CD4-positive, alpha-beta T cell treated with Interleukin-12 subunit alpha and Interleukin-12 subunit beta, for 1 hour (primary cell): ENCODE data around the gene CERT1.
"Not testable (repeated sequence)": the region's sequence is repeated elsewhere in the genome, so short reads cannot be mapped to it uniquely, and the experiment has no call there.

Experiments
- DNase-seq: peaks from one replicate; pipeline ENCODE4 v3.0.0-alpha.2; 2020

CERT1 gene

GRCh38 chr5:75523275-75523674 is 11.8 kb upstream of the CERT1 start:
- no peak for DNase-seq

- DNase-seq, result no peak
These were observed 11.1 kb upstream of the CERT1 start for GRCh38 chr5:75522542-75522941.

- DNase-seq, result no peak
These were observed 10.6 kb upstream of the CERT1 start for GRCh38 chr5:75522025-75522424.

GRCh38 chr5:75521195-75521594 is 9.8 kb upstream of the CERT1 start:
- DNase-seq, result no peak

- DNase-seq, result no peak
These were observed 8.3 kb upstream of the CERT1 start for GRCh38 chr5:75519761-75520160.

GRCh38 chr5:75514323-75514722 is 2.9 kb upstream of the CERT1 start:
- no peak for DNase-seq

- no peak for DNase-seq
These were observed 2.4 kb upstream of the CERT1 start for GRCh38 chr5:75513841-75514240.

GRCh38 chr5:75512383-75513074 is 1.1 kb upstream of the CERT1 start:
- DNase-seq, result no peak

GRCh38 chr5:75510836-75511434 is 494 bp downstream of the CERT1 start:
- DNase-seq, result peak; percentile 57

- peak; percentile 2 for DNase-seq
These were observed 1.0 kb downstream of the CERT1 start for GRCh38 chr5:75510417-75510835.

- no peak for DNase-seq
These were observed 1.5 kb downstream of the CERT1 start for GRCh38 chr5:75509956-75510355.

GRCh38 chr5:75509546-75509945 is 1.9 kb downstream of the CERT1 start:
- no peak for DNase-seq

GRCh38 chr5:75507841-75508240 is 3.6 kb downstream of the CERT1 start:
- DNase-seq, result no peak

GRCh38 chr5:75505112-75505511 is 6.3 kb downstream of the CERT1 start:
- DNase-seq, result not testable (repeated sequence)

GRCh38 chr5:75498875-75499274 is 12.6 kb downstream of the CERT1 start:
- not testable (repeated sequence) for DNase-seq

- DNase-seq, result no peak
These were observed 13.1 kb downstream of the CERT1 start for GRCh38 chr5:75498208-75498777.

GRCh38 chr5:75496026-75496425 is 15.4 kb downstream of the CERT1 start:
- DNase-seq, result no peak

GRCh38 chr5:75491621-75492020 is 19.8 kb downstream of the CERT1 start:
- DNase-seq, result no peak

- DNase-seq, result not testable (repeated sequence)
These were observed 21.6 kb downstream of the CERT1 start for GRCh38 chr5:75489847-75490246.

- DNase-seq, result no peak
These were observed 26.8 kb downstream of the CERT1 start for GRCh38 chr5:75484605-75485004.

- no peak for DNase-seq
These were observed 28.9 kb downstream of the CERT1 start for GRCh38 chr5:75482482-75482881.

- no peak for DNase-seq
These were observed 30.4 kb downstream of the CERT1 start for GRCh38 chr5:75481024-75481423.

- no peak for DNase-seq
These were observed 36.1 kb downstream of the CERT1 start for GRCh38 chr5:75475364-75475763.

- DNase-seq, result no peak
These were observed 38.0 kb downstream of the CERT1 start for GRCh38 chr5:75473463-75473862.

GRCh38 chr5:75472973-75473372 is 38.5 kb downstream of the CERT1 start:
- no peak for DNase-seq
